AG09309 (cell line): Measurements from ENCODE around the gene MYEOV.

Source experiments
- DNase-seq: peaks from one replicate; pipeline ENCODE4 v3.0.0-alpha.2; 2010; ENCODE audit warnings: low read depth
- H3K4me3 ChIP-seq: 2 replicates; pipeline ENCODE4 v1.5.1; 2011; ENCODE audit warnings: mild to moderate bottlenecking, low read depth, low read length, moderate library complexity; ENCODE audit not compliant: control insufficient read depth
- CTCF ChIP-seq: IDR thresholded peaks from 2 replicates; pipeline ENCODE4 v1.5.1; 2011; ENCODE audit warnings: mild to moderate bottlenecking, low read depth, low read length, inconsistent platforms; ENCODE audit not compliant: insufficient read depth, control insufficient read depth; ENCODE audit errors: missing control alignments

The MYEOV gene

GRCh38 chr11:69308936-69309615, 15.1 kb downstream of the MYEOV start:
- no peak for TF ChIP-seq CTCF
- H3K4me3 ChIP-seq, result no peak overlapping the region
- DNase-seq, result no peak

GRCh38 chr11:69309631-69310280, 15.8 kb downstream of the MYEOV start:
- H3K4me3 ChIP-seq, result no peak overlapping the region
- TF ChIP-seq CTCF, result no peak
- DNase-seq, result no peak

DNA sequence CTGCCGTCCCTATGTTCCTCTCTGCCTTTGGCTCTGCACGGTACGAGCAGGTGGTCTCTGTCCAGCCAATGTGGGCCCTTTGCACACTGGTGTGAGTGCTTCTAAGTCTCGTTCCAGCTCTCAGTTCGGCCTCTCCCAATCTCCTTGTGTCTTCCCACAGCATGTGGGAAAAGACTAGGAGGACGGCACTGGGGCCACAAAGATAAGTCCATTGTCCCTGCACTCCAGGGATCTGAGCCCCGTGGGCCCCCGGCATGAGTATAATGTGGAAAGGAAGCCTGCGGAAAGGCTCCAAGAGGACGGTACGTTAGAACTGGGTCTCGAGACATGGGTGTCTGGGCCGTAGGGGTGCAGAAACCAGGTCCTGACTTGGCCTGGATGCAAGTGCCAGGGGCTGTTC, 16.4 kb downstream of the MYEOV start:
- DNase-seq, result no peak
- no peak for TF ChIP-seq CTCF
- no peak overlapping the region for H3K4me3 ChIP-seq

DNA sequence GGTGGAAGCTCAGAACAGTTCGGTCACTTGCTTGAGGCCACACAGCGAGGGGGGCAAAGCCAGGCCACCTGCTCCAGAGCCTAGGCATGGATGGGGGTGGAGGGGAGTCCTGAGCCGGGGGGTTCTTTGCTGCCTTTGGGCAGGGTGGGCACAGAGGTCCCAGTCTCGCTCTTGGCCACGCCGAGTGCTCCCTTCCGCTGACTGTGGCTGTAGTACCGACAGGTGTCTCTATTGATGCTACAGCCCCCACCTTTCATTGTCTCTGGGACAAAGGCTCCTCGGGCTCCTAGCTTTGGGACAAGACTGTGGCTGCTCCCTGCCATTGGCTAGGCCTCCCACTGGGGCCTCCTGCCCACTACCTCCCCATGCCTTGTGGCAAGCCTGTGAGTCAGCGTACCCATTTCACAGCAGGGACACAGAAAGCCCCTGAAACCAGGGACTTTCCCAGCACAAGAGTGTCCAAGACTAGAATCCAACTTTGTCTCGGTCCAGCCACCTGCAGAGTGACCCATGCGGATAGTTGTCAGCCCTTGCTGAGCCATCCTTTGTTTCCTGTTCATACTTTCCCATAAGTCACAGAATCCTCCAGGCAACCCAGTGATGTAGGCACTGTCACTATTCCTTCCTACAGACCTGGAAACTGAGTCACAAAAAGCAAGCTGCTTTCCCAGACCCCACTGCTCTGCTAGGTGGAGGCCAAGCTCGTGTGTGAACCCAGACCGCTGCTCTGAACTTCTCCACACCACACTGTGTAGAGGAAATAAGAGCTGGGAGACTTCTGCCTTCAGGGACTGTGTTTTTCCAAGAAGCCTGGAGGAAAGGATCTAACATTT, 17.2 kb downstream of the MYEOV start:
- TF ChIP-seq CTCF, result no peak
- H3K4me3 ChIP-seq, result no peak overlapping the region
- DNase-seq, result no peak

- no peak overlapping the region for H3K4me3 ChIP-seq
- TF ChIP-seq CTCF, result no peak
- no peak for DNase-seq
Observed at GRCh38 chr11:69311767-69312385, 17.9 kb downstream of the MYEOV start.
